GM21528 (cell line): ENCODE measurements around the gene FLAD1.

Source experiments
- ATAC-seq: cut with Tn5 transposase; IDR thresholded peaks from one replicate; pipeline ENCODE4 v1.9.1; 2021; ENCODE audit warnings: mild to moderate bottlenecking, moderate library complexity; ENCODE audit not compliant: unreplicated experiment, low FRiP score

FLAD1 gene

GRCh38 chr1:155002464-155003226, 19.5 kb downstream of the FLAD1 start, which contains the start of gene ZBTB7B:
ZBTB7B (plus strand) TSS chr1:155002802; CDS start chr1:155014661, 11,859 bp downstream.
- ATAC-seq: no peak

GRCh38 chr1:155003227-155003765, 20.2 kb downstream of the FLAD1 start:
- no peak for ATAC-seq

GRCh38 chr1:155003766-155004351, 20.7 kb downstream of the FLAD1 start:
- ATAC-seq: no peak

- no peak for ATAC-seq
These were observed 21.4 kb downstream of the FLAD1 start for GRCh38 chr1:155004352-155005075.

GRCh38 chr1:155005076-155006011, 22.2 kb downstream of the FLAD1 start:
- ATAC-seq: no peak

GRCh38 chr1:155006601-155007101, 23.5 kb downstream of the FLAD1 start:
- ATAC-seq: no peak

- no peak for ATAC-seq
These were observed 24.2 kb downstream of the FLAD1 start for GRCh38 chr1:155007251-155007828.

- ATAC-seq: no peak
These were observed 25.1 kb downstream of the FLAD1 start for GRCh38 chr1:155008015-155008941.

GRCh38 chr1:155009221-155009711, 26.1 kb downstream of the FLAD1 start:
- ATAC-seq: no peak

- no peak for ATAC-seq
These were observed 26.6 kb downstream of the FLAD1 start for GRCh38 chr1:155009742-155010141.

- no peak for ATAC-seq
These were observed 27.2 kb downstream of the FLAD1 start for GRCh38 chr1:155010211-155010918.

GRCh38 chr1:155011004-155011416, 27.9 kb downstream of the FLAD1 start:
- ATAC-seq: no peak

- ATAC-seq: no peak
These were observed 28.4 kb downstream of the FLAD1 start for GRCh38 chr1:155011437-155012025.

GRCh38 chr1:155012026-155012546, 28.9 kb downstream of the FLAD1 start:
- no peak for ATAC-seq

GRCh38 chr1:155012776-155013602, 29.8 kb downstream of the FLAD1 start:
- ATAC-seq: no peak

- no peak for ATAC-seq
These were observed 30.5 kb downstream of the FLAD1 start for GRCh38 chr1:155013632-155014031.
